Panc1 (cell line): ENCODE measurements around the gene KRT16.
"Not testable (repeated sequence)": the region's sequence is repeated elsewhere in the genome, so short reads cannot be mapped to it uniquely, and the experiment has no call there.

Experiments used
- TCF7L2 ChIP-seq: IDR thresholded peaks from 2 replicates; pipeline ENCODE4 v1.6.1; 2011; ENCODE audit warnings: mild to moderate bottlenecking, low read depth, low read length, inconsistent platforms
- TF ChIP-seq, protein P1 (sequence below): fragments of 450-650 bp; IDR thresholded peaks from 2 replicates; pipeline ENCODE4 v1.5.1; 2017; ENCODE audit warnings: mild to moderate bottlenecking
- TF ChIP-seq, protein P2 (sequence below), 2 experiments: IDR thresholded peaks; 2 replicates each; pipeline ENCODE4 v1.6.1; 2011 to 2012; ENCODE audit warnings: low read depth in 2 of 2, control low read depth in 1 of 2, low read length in 1 of 2, mild to moderate bottlenecking in 1 of 2, moderate library complexity in 1 of 2; ENCODE audit not compliant: insufficient read depth in 1 of 2

DNA sequence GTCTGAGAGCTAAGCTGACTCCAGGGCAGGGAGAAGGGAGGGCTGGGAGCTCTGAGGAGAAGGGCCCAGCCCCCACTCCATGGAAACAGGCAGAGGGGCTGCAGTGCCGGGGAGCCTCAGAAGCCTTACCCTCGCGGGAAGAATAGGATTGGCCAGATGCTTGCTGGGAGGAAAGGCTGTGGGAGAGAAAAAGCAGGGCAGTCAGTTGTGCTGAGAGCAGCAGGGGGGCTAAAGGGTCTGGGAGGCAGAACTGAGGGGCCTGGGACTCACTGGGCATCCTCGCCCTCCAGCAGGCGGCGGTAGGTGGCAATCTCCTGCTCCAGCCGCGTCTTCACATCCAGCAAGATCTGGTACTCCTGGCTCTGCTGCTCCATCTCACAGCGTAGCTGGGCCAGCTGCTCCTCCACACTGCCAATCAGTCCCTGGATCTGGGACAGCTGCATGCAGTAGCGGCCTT is 2.5 kb downstream of the KRT16 start:
- TF ChIP-seq TCF7L2: not testable (repeated sequence)
- TF ChIP-seq, protein P1, sequence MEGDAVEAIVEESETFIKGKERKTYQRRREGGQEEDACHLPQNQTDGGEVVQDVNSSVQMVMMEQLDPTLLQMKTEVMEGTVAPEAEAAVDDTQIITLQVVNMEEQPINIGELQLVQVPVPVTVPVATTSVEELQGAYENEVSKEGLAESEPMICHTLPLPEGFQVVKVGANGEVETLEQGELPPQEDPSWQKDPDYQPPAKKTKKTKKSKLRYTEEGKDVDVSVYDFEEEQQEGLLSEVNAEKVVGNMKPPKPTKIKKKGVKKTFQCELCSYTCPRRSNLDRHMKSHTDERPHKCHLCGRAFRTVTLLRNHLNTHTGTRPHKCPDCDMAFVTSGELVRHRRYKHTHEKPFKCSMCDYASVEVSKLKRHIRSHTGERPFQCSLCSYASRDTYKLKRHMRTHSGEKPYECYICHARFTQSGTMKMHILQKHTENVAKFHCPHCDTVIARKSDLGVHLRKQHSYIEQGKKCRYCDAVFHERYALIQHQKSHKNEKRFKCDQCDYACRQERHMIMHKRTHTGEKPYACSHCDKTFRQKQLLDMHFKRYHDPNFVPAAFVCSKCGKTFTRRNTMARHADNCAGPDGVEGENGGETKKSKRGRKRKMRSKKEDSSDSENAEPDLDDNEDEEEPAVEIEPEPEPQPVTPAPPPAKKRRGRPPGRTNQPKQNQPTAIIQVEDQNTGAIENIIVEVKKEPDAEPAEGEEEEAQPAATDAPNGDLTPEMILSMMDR: not testable (repeated sequence)
- TF ChIP-seq, protein P2, sequence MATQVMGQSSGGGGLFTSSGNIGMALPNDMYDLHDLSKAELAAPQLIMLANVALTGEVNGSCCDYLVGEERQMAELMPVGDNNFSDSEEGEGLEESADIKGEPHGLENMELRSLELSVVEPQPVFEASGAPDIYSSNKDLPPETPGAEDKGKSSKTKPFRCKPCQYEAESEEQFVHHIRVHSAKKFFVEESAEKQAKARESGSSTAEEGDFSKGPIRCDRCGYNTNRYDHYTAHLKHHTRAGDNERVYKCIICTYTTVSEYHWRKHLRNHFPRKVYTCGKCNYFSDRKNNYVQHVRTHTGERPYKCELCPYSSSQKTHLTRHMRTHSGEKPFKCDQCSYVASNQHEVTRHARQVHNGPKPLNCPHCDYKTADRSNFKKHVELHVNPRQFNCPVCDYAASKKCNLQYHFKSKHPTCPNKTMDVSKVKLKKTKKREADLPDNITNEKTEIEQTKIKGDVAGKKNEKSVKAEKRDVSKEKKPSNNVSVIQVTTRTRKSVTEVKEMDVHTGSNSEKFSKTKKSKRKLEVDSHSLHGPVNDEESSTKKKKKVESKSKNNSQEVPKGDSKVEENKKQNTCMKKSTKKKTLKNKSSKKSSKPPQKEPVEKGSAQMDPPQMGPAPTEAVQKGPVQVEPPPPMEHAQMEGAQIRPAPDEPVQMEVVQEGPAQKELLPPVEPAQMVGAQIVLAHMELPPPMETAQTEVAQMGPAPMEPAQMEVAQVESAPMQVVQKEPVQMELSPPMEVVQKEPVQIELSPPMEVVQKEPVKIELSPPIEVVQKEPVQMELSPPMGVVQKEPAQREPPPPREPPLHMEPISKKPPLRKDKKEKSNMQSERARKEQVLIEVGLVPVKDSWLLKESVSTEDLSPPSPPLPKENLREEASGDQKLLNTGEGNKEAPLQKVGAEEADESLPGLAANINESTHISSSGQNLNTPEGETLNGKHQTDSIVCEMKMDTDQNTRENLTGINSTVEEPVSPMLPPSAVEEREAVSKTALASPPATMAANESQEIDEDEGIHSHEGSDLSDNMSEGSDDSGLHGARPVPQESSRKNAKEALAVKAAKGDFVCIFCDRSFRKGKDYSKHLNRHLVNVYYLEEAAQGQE (IDR thresholded peaks at IDR 0.05; ENCODE audit: insufficient read depth in 1 of 2, low read depth in 2 of 2, low read length in 1 of 2): not testable (repeated sequence)
